ENCODE data around the gene ATE1.

Gene ATE1

DNA sequence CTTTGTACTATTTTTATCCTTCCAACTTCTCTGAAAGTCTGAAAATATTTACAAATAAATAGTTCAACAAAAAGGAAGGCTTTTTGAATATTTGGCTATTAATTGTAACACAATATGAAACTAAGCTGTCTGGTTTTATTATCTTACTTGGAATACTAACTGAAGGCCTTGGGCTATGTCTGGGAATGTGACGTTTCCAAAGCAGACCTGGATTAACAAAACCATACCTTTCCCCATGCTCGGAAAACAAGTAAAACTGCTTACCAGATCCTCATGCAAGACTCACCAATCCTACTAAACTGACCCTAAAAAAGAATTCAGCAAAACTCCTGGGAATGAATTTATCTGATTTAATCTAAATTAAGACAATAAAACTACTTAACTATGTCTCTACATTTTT is 116.4 kb downstream of the ATE1 start:
- DNase-seq (no peak), ATAC-seq (no peak)
- no peak overlapping the region for H3K4me3 Mint-ChIP-seq
- H3K27ac Mint-ChIP-seq, result no peak overlapping the region
- no peaks in the 10 kb centered on the region for H3K27me3 Mint-ChIP-seq
- H3K4me1 Mint-ChIP-seq, result no peaks in the 10 kb centered on the region
- H3K9me3 Mint-ChIP-seq, result no peaks in the 10 kb centered on the region

DNA sequence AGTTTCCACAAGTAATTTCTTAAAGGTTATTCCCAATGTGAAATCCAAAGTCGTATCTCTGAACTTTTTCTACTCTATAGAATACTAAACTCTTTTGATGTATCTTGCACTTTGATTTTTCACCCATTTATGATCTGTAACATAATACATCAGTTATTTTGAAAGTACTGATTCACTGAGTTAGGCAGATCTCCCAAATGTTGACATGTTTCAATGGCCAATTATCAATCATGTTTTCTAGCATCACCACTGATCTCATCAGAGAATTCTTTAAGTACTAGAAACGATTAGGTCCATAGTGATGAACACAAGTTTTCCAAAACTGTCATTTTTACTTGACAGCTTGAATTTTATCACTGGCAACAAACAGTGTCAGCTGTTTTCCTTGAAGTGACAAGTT is 119.0 kb downstream of the ATE1 start:
- ATAC-seq (no peak), DNase-seq (no peak)
- H3K4me1 Mint-ChIP-seq, result no peaks in the 10 kb centered on the region
- no peak overlapping the region for H3K27ac Mint-ChIP-seq
- H3K27me3 Mint-ChIP-seq, result no peaks in the 10 kb centered on the region
- no peak overlapping the region for H3K4me3 Mint-ChIP-seq
- H3K9me3 Mint-ChIP-seq, result no peaks in the 10 kb centered on the region

DNA sequence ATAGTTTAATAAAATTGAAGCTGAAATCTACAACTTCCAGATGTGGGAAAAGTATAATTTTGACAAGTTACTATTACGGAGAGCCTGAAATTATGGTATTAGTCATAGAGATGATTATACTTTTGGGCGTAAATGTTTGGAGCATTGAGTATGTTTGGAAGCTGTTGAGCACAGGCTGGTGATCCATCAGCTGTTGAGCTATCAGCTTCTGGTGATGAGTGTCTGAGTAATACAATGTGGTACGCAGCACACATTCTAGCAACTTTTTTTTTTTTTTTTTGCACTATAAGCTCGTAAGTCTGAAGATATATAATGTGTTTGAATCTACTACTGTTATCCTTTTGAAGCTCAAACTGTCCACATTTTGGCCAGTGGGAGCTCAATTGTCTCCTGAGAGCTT is 123.4 kb downstream of the ATE1 start:
- no peaks in the 10 kb centered on the region for H3K27me3 Mint-ChIP-seq
- H3K27ac Mint-ChIP-seq, result no peak overlapping the region
- H3K4me3 Mint-ChIP-seq, result no peak overlapping the region
- DNase-seq (no peak), ATAC-seq (no peak)
- no peaks in the 10 kb centered on the region for H3K4me1 Mint-ChIP-seq
- peaks cover 0 to 3% of the 10 kb centered on the region in 2 donors for H3K9me3 Mint-ChIP-seq

- no peaks in the 10 kb centered on the region for H3K4me1 Mint-ChIP-seq
- DNase-seq (no peak), ATAC-seq (no peak)
- no peak overlapping the region for H3K27ac Mint-ChIP-seq
- H3K9me3 Mint-ChIP-seq, result peaks cover 0 to 3% of the 10 kb centered on the region in 2 donors
- H3K27me3 Mint-ChIP-seq, result no peaks in the 10 kb centered on the region
- no peak overlapping the region for H3K4me3 Mint-ChIP-seq
Measured at GRCh38 chr10:121803611-121804010, 124.2 kb downstream of the ATE1 start.

DNA sequence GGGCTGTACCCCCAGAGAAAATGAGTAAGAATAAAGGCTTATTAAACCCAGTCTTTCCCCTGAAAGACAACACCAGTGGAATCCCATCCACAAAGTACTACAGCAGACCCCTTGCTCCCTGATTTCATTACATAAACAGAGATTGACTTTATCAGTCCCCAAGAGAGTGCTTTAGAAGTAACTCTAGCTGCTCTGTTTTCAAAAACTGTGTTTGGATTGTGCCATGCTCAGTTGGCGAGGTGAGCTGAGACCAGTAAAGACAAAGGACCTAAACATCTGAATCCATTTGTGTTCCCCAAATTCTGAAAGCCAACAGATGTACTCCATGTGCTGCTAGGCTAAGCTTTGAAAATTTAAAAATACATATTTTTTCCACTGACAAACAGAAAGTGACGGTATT is 127.0 kb downstream of the ATE1 start:
- no peak overlapping the region for H3K27ac Mint-ChIP-seq
- H3K27me3 Mint-ChIP-seq, result no peaks in the 10 kb centered on the region
- peaks cover 0 to 3% of the 10 kb centered on the region in 2 donors for H3K9me3 Mint-ChIP-seq
- no peaks in the 10 kb centered on the region for H3K4me1 Mint-ChIP-seq
- DNase-seq (no peak), ATAC-seq (no peak)
- no peak overlapping the region for H3K4me3 Mint-ChIP-seq

- Mint-ChIP-seq H3K4me1 (no peaks in the 10 kb centered on the region), H3K27me3 (no peaks in the 10 kb centered on the region), H3K4me3 (no peak overlapping the region), H3K27ac (no peak overlapping the region), H3K9me3 (peaks cover 0 to 3% of the 10 kb centered on the region in 2 donors)
- DNase-seq (no peak), ATAC-seq (no peak)
Measured at GRCh38 chr10:121800146-121800545, 127.7 kb downstream of the ATE1 start.

DNA sequence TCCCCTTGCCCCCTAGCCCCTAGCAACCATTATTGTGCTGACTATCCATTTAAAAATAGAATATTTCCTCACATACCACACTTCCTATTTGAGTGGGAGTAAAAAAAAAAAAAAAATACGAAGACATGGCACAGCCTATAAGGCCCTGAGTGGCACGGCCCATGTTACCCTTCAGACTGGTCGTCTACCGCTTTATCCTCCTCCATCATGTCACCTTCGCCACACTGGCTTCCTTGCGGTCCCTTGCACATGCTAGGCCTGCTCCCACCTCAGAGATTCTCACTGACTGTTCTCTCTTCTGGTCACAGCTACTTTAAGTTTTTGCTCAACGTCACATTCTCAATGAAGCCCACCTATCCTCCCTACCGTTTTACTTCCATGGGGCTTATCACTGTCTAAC is 130.3 kb downstream of the ATE1 start:
- no peaks in the 10 kb centered on the region for H3K4me1 Mint-ChIP-seq
- H3K27ac Mint-ChIP-seq, result no peak overlapping the region
- ATAC-seq (no peak), DNase-seq (no peak)
- H3K4me3 Mint-ChIP-seq, result no peak overlapping the region
- peaks cover 0 to under 1% of the 10 kb centered on the region in 2 donors for H3K9me3 Mint-ChIP-seq
- no peaks in the 10 kb centered on the region for H3K27me3 Mint-ChIP-seq

GRCh38 chr10:121796342-121796741 is 131.5 kb downstream of the ATE1 start:
- ATAC-seq (no peak), DNase-seq (no peak)
- H3K9me3 Mint-ChIP-seq, result no peaks in the 10 kb centered on the region
- H3K4me3 Mint-ChIP-seq, result no peak overlapping the region
- H3K4me1 Mint-ChIP-seq, result no peaks in the 10 kb centered on the region
- no peak overlapping the region for H3K27ac Mint-ChIP-seq
- H3K27me3 Mint-ChIP-seq, result no peaks in the 10 kb centered on the region

DNA sequence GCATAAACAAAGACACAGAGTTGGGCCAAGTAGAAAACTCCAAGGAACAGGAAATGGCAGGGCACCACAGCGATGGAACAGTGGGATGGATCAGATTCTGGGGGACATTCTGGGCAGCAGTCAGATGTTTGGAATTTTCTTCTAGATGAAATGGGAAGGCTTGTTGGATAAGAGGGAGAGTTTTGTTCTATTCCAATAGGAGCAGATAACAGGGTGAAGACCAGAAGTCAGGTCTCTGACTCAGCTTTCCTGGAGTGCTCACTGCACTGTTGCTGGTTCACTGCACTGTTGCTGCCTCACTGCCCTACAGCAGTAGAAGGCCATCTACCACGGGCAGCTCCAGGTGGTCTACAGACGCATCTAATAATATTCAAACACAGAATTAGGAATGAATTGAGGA is 135.6 kb downstream of the ATE1 start:
- DNase-seq (no peak), ATAC-seq (no peak)
- Mint-ChIP-seq H3K9me3 (no peaks in the 10 kb centered on the region), H3K4me1 (no peaks in the 10 kb centered on the region), H3K4me3 (no peak overlapping the region), H3K27ac (peak overlapping the region in 1 of 2 donors; percentile 1), H3K27me3 (no peaks in the 10 kb centered on the region)

DNA sequence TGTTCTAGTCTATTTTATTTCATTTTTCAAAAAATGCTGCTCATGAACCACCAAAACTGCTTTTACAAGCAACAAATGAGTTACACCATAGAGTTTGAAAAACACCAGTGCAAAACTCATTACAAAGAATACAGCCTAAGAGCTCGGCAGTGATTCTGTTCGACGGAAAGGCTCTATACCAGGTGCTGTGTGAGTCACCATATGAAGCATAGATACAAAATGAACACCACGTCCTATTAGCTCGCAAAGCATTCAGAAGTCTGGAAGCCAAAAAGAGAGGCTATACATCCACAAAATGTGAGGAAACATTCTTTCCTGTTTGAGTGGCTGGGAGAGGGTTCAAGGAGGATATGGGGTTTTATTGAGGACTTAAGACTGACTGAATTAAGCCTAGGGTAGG is 136.1 kb downstream of the ATE1 start:
- no peaks in the 10 kb centered on the region for H3K4me1 Mint-ChIP-seq
- H3K27me3 Mint-ChIP-seq, result no peaks in the 10 kb centered on the region
- no peak overlapping the region for H3K4me3 Mint-ChIP-seq
- no peaks in the 10 kb centered on the region for H3K9me3 Mint-ChIP-seq
- ATAC-seq, result no peak
- peak overlapping the region in 1 of 2 donors; percentile 1 for H3K27ac Mint-ChIP-seq
- DNase-seq, result no peak

DNA sequence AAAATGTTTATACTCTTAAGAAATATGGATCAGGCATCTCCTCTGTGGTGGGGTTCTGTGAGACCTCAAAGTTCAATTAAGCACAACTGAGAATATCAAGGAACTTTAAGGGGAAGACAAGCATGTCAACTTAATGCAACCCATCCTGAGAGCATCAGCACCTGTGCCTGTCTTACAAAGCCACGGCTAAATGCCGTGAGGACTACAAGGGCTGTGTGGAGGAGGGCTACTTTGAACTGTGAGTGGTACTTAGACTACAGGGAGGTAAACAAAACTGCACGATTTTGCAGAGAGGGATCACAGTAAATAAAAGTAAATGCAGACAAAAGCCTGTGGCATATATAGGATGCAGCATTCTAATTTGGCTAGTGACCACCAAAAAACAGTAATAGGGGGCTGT is 139.1 kb downstream of the ATE1 start:
- H3K4me3 Mint-ChIP-seq, result no peak overlapping the region
- H3K27ac Mint-ChIP-seq, result no peak overlapping the region
- ATAC-seq, result no peak
- H3K9me3 Mint-ChIP-seq, result no peaks in the 10 kb centered on the region
- no peaks in the 10 kb centered on the region for H3K27me3 Mint-ChIP-seq
- DNase-seq, result no peak
- no peaks in the 10 kb centered on the region for H3K4me1 Mint-ChIP-seq

GRCh38 chr10:121788115-121788514 is 139.7 kb downstream of the ATE1 start:
- DNase-seq, result no peak
- no peak for ATAC-seq
- Mint-ChIP-seq H3K27ac (no peak overlapping the region), H3K27me3 (no peaks in the 10 kb centered on the region), H3K4me3 (no peak overlapping the region), H3K9me3 (no peaks in the 10 kb centered on the region), H3K4me1 (no peaks in the 10 kb centered on the region)

GRCh38 chr10:121787169-121787568 is 140.7 kb downstream of the ATE1 start:
- ATAC-seq (no peak), DNase-seq (no peak)
- no peak overlapping the region for H3K27ac Mint-ChIP-seq
- H3K4me3 Mint-ChIP-seq, result no peak overlapping the region
- no peaks in the 10 kb centered on the region for H3K4me1 Mint-ChIP-seq
- no peaks in the 10 kb centered on the region for H3K27me3 Mint-ChIP-seq
- H3K9me3 Mint-ChIP-seq, result no peaks in the 10 kb centered on the region

DNA sequence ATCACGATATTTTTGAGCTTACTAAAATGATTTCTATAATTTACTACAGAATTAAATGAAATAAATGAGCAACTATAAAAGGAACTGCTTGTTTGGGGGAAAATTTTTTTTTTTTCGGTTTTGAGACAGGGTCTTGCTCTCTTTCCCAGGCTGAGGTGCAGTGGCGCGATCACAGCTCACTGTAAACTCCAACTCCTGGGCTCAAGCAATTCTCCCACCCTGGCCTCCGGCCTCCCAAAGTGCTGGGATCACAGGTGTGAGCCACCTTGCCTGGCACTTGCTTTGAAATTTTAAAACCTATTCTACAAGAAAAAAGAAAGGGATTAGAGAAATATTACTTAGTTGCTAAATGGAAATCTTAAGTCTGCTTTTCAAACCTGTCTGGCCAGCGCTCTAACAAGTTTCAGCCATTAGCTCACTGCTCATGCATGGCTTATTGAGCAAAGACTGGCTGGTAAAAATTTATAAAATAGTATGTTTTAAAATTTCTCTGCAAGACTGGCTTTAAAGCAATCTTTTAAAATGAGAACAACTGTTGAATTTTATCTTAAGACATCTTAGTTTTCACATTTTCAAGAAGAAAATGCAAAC is 144.0 kb downstream of the ATE1 start:
- Mint-ChIP-seq H3K4me3 (no peak overlapping the region), H3K9me3 (no peaks in the 10 kb centered on the region), H3K27me3 (no peaks in the 10 kb centered on the region), H3K27ac (no peak overlapping the region), H3K4me1 (no peaks in the 10 kb centered on the region)
- no peak for DNase-seq
- ATAC-seq, result no peak

DNA sequence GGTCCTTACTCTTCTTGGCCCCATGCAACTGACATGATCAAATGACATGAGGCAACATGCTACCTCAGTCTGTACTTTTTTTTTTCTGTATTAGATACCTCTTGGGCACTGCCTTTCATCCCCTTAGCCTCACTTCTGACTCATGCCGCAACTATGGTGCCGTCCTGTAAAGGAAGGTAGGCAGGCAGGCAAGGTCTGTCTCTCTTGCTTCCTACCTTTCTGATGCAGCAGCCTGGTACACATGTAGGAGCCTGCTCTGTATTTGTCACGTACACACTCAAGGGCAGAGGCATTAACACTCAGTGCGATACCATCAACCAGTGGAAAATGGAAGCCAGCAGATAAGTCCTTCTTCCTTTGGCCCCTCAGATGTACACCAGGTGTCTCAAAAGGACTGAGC is 146.7 kb downstream of the ATE1 start:
- Mint-ChIP-seq H3K4me1 (no peaks in the 10 kb centered on the region), H3K9me3 (no peaks in the 10 kb centered on the region), H3K27me3 (no peaks in the 10 kb centered on the region), H3K4me3 (no peak overlapping the region), H3K27ac (no peak overlapping the region)
- DNase-seq (no peak), ATAC-seq (no peak)

- no peak overlapping the region for H3K27ac Mint-ChIP-seq
Measured at GRCh38 chr10:121774813-121775212, 153.0 kb downstream of the ATE1 start.

GRCh38 chr10:121774404-121774803 is 153.4 kb downstream of the ATE1 start:
- ATAC-seq, result no peak

More at GRCh38 chr10:121774813-121775212, 153.0 kb downstream of the ATE1 start:
- Mint-ChIP-seq H3K4me1 (no peaks in the 10 kb centered on the region), H3K4me3 (no peak overlapping the region), H3K9me3 (peaks cover 4 to 5% of the 10 kb centered on the region in 2 donors), H3K27me3 (no peaks in the 10 kb centered on the region)
- DNase-seq, result no peak
- no peak for ATAC-seq

More at GRCh38 chr10:121774404-121774803, 153.4 kb downstream of the ATE1 start:
- Mint-ChIP-seq H3K27ac (no peak overlapping the region), H3K27me3 (no peaks in the 10 kb centered on the region), H3K9me3 (peaks cover 4 to 9% of the 10 kb centered on the region in 2 donors), H3K4me3 (no peak overlapping the region), H3K4me1 (no peaks in the 10 kb centered on the region)
- no peak for DNase-seq
